Medulla oblongata (tissue), 1 donor: ENCODE data around the gene PTPN4.

ENCODE experiments used
- DNase-seq: peaks from one replicate; pipeline ENCODE4 v3.0.0-alpha.2; 2015; ENCODE audit errors: extremely low spot score

The PTPN4 gene

DNA sequence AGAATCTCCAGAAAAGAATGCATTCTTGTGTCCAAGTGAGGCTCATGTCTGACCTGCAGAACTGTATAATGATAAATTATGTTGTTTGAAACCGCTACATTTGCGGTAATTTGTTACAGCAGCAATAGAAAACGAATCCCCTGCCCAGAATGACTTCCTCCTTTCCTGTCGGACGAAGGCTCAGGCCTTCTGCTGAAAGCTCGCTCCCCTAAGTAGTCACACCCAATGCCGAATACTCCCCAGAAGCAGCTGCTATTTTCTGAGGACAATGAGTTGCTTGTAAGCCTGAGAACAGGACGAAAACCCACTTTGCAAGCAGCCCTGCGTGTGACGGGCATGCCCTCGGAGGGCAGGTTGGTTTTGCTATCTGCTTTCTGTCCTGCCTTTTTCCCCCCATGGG is 27.7 kb upstream of the PTPN4 start:
- DNase-seq = no peak

DNA sequence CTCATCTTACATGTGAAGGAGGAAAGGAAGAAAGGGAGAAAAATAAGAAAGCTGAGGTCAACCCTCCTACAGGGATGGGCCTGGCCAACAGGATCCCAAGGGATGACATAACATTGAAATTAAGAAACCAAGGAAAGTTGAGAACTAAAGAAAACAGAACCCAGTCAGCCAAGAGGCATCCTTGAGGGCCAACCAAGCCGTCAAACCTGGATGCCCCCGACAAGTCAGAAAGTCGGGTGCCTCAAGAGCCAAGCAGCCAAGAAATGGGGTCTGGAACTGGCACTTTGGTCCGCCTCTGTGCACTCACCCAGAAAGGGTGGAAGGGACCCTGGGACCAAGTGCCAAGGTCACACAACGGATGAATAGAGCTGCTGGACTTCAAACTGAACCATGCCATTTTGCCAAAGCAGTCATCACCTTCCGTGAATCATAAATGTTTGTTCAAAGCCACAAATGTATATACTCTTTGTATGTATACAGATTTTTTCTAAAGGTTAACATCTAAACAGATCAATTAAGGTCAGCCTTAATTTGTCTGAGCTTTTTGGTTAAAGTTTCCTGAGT is 27.0 kb upstream of the PTPN4 start:
- DNase-seq = no peak

DNA sequence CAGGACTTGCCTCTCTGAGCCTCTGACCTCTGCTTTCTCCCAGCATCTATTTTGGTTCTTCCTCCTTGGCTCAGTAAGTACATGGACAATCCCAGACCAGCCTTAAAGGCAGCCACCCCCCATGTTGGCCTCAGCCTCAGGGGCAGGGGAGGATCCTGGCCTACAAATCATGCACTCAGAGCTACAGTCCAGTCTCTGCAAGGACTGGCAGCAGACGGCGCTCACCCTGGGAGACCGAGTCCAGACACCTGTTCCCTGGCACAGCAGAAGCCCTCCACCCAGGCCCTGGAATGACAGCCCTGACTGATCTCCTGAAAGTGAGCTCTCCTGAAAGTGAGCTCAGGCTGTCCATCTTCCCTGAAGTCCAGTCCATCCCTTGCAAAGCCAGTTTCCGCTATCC is 25.7 kb upstream of the PTPN4 start:
- no peak for DNase-seq

DNA sequence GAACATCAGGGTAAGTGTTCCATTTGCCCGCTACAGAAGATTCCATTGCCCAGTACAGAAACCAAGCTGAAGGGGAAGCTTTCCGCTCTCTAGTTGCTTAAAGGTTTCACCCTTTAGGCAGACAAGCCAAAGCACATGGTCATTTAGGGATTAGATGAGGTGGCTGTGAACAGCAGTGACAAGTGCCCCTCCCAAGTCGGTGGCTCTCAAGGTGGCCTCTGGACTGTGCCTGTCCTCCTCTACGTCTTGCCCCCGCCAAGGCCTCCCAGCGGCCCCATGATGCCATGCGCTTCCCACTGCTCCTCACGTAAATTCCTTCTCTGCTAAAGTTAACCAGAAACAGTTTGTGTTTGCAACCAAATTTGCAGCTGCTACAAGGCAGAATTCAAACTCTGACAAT is 24.2 kb upstream of the PTPN4 start:
- no peak for DNase-seq

DNA sequence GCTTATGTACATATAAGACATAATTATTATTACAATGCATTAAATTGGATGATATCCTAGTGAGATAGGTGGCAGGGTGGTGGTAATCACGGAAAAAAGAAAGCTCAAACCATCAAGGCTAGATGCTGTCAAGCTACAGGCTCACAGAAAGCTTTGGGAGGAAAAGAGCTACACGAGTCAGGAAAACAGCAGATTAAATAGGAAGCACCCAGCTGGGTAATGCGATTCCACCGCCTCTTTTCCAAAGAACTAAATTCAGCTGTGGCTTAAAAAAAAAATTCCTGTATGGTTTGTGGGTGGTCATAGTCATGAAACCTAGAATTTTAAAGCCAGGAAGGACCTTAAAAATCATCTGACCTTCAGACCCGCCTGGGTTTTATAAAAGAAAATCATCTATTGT is 23.7 kb upstream of the PTPN4 start:
- DNase-seq = no peak

DNA sequence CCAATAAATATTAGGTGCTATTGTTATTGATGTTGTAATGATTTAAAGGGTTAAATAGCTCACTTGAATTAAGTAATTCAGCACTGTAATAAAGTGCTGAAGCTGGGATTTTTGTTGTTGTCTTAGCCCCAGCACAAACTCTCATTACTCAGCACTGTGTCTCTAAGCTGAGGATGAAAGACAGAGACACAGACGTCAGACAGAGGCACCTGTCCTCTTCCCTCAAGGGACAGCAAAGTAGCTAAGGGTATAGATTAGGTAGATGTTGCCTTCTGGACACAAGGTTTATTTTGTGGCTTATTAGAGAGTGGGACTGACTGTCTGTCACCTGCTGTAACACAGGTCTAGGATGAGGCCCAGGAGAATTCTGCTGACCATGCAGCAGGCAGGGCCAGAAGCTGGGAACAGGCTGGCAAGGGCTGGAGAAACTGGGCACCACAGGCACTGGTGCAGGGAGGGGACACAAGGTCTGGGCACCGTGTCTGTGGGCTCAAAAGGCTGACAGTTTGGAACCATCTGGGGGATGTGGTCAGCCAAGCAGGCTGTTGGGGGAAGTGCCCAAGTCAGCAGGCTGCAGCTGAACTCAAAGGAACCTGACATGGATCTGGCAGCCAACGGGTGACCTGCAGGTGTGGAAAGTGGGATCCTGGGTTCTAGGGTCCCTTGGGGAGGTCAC is 20.0 kb upstream of the PTPN4 start:
- DNase-seq = peak; percentile 72

DNA sequence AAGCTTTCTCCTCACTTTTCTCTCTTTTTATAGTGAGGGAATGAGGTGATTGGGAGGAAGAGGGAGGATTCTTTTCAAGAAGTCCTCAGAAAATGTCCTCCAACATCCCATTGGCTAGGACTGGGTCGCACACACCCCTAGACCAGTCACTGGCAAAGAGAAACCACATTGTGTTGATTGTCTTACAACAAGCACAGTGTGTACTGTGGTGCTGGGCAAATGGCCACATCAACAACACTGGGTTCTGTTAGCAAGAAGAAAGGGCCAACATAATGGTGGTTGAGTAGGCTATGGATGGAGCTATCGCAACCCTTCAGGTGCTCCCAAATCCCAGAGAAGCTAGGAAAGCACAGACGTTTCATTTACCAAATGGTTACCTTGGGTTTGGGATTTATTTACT is 18.7 kb upstream of the PTPN4 start:
- peak; percentile 71 for DNase-seq

DNA sequence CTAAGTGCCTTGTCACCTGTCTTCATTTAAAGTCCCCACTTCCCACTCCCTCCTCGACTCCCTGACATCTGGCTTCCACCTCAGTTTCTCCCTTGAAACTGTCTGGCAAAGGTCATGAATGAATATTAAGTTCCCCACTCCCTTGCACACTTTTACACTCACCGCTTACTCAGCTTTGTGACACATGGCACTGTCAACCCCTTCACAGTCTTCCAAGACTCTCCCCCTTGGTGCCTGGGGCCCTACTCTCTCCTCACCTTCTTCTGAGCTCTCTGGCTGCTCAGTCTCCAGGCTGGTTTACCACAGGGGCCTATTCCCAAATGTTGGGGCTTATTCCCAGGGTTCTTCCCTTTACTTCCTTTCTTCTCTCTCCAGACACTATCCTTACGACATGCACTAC is 17.9 kb upstream of the PTPN4 start:
- no peak for DNase-seq

DNA sequence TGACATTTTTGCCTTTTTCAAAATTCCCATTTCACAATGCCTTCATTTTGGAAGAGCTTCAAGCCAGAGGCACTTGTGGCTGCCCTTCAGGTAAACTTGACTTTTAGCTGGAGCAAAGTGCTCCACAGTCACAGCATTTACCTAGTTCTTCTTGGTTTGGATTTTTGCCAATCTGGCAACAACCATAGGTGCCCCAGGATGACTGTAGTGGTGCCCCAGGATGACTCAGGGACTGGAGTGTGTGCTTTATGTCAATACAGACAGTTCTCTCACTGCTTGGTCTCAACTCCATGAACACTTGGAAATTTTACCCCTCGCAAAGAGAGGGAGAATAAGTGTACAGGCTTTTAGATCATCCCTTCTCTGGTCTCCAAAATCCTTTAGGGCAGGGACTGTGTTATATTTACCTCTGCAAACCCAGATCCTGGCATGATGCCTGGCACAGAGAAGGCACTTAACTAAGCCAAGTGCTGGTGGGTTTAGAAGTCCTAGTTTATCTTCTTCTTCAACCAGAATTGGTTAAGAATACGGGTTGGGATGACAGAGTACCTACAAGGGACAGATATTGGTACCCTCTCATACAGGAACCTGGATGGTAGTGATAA is 15.3 kb upstream of the PTPN4 start:
- no peak for DNase-seq

DNA sequence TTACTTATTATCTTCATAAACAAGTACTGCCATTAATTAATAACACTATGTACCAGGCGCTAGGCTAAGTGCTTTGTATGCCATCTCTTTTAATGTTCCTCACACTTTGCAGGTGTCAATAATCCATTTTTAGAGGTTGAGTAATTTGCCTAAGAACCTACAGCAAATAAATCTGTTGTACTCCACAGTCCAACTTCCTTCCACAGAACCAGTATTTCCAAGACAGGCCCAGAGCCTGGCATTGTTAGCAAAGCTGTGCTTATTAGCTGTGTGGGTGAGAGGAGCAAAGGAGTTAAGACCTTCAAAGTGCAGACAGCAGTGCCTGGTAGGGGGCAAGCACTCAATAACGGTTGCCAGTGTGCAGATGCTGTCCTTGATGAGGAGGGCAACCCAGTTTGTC is 14.2 kb upstream of the PTPN4 start:
- no peak for DNase-seq

DNA sequence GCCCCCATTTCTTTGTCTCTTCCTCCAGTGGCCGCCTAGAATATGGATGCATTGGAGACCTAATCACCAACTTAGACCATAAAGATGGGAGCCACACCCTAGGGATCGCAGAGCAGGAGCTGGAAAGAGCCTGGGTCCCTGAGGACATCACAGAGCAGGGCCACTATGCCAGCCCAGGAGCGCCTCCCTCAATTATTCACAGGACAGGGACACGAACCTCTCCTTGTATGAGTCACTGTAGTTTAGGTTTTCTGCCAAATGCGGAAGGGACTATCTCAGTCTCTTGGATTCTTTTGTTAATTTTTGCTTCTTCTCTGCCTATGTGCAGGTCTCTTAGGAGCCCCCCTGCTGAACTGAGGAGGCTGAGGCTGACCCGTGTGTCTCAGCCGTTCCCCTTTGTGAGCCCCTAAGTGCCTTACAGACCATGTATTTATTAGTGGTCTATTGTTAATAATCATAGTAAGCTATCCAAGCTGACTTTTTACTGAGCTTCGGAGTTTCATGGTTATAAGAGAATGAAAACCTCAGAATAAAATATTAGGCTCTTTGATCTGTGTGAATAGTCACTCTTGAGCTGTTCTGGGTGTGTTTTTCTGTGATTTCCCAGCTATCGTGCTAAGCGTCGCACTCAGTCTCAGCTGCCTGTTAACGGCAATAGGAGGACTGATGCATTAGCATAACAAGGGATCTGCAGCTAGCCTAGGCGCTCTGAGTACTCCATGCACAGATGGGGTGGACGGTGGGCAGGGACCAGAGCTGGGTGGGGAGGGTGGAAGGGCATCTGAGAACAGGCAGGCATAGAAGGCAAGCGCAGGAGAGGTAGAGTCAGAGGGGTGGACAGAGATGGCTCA is 12.7 kb upstream of the PTPN4 start:
- no peak for DNase-seq

DNA sequence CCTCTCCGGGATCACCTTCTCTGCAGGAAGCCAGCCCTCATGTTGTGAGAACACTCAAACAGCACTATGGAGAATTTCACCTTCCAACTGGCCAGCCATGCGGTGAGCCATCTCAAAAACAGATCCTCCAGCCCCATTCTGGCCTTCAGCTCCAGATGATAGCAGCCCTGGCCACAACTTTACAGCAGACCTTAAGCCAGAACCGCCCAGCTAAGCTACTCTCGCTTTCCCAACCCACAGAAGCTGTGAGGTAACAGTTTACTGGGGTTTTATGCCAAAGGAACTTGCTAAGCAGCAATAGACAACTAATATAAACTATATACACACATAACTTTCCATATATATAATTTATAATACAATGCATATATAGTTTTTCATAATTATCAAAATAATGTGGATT is 11.6 kb upstream of the PTPN4 start:
- no peak for DNase-seq

DNA sequence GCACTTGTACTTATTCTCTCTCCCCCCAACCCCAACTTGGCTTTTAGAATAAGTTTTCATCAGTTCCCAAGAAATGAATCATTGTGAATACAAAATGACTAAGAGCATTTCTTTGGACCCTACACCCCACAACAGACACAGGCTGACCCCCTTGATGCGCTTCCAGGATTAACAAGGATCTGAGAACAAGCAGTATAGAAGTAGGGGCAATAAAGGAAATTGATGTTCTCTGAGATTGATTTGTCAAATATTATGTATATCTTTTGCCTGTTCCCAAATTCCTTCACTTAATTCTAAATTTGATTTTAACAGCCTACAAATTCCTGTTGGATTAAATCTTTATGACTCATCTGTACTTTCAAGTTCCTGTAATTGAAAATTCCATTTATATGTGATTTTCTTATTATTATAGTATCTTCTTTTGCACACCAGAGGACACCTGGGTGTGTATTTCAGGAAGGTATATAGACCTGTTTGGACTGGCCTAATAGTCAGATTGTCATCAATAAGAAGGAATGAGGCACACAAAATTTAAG is 10.2 kb upstream of the PTPN4 start:
- DNase-seq = no peak

DNA sequence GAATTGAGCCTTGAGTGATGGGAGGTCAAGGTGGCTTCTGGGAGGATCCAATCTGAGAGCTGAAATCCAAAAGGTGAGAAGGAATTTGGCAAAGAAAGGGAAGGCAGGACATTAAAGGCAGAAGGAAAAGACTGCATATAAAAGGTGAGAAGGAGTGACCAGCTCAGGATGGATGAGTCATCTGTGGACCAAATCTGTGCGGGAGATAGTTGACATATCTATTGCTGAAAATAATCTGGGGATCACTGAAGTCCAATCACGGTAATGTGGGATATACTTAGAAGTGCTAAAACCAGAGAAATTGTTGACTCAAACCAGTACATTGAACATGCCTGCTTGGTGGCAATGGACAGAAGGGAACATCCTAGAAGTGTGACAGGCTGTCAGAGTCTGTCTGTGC is 8.0 kb upstream of the PTPN4 start:
- no peak for DNase-seq

DNA sequence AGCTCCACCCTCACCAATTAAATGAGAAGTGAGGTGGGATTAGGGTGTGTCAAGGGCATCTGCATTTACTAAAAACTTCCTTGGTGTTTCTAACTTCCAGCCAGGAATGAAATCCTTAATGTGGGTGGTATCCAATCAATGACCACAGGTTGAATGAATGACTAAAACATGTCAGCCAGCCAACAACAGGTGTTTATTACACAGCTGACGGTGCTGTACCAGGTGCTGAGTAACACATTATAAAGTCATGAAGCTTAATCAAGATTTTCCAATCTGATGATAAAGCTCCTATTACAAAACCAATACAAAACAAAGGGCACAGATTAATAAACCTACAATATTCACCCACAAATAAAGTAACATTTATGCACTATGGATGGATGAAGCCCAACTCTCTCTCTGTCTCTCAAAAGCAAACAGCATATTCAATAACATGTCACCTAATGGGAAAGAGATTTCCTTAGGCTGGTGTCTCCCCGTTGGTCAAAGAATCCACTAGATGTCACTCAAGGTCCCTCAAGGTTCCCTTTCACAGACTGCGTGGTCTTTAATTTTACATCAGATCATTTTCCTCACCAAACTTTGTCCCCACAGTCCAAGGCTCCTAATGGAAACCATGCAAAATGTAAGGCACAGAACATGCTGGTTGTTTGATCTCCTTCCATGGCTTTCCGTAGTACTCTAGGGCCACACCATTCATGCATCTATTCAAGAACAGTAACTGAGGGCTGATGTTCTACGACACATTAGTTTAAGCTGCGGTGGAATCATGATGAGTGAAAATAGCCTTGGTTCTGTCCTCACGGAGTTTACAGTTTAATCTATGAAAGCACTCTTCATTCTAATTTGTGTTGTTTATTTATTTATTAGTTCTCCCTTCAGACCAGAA is 6.4 kb upstream of the PTPN4 start:
- peak; percentile 78 for DNase-seq

DNA sequence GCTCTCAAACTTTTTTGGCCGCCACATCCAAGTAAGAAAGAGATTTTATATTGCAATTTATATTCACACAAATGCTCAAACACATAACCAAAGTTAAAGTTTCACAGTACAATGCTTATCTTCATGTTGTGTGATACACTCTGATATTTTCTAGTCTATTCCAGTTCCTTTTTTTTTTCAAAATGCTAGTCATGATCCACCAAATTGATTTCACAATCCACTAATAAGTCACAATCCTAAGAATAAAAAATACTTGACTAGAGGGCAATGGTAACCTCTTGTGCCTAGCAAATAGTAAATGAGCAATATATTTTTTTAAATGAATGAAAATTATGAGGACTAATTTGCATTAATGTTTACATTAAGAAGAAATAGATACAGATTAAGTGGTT is 5.8 kb upstream of the PTPN4 start:
- no peak for DNase-seq

DNA sequence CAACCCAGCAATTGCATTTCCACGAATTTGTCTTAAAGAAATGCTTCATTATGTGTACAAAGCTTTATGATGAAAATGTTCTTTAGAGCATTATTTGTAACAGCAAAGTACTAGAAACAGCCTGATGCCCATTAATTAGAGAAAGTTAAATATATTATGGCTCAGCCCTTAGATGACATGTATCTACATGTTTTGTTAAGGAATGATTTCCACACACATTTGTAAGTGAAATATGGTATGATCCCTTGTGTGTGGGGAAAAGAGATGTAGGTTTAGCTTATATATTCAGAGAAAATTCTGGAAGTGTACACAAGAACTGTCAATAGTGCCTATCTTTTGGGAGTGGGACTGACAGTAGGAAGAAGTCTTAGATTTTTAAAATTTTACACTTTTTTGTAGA is 3.8 kb upstream of the PTPN4 start:
- DNase-seq = no peak

DNA sequence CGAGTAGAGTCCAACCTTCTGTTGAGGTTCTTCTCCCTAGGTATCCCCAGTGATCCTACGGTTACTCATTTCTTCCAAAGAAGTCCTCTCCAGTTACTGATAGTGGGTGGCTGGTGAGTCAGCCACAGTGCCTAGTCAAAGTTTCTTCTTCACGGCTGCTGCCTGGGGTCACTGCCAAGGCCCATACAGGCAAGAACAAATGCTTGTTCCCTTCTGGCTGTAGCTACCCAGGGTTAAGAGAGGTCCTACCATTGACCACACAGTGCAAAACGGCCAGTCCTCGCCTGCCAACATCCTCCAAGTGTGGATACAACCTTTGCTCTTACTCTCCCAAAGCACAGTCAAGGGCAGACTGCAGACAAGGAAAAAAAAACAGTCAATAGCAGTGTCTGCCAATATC is 2.9 kb upstream of the PTPN4 start:
- peak; percentile 83 for DNase-seq

DNA sequence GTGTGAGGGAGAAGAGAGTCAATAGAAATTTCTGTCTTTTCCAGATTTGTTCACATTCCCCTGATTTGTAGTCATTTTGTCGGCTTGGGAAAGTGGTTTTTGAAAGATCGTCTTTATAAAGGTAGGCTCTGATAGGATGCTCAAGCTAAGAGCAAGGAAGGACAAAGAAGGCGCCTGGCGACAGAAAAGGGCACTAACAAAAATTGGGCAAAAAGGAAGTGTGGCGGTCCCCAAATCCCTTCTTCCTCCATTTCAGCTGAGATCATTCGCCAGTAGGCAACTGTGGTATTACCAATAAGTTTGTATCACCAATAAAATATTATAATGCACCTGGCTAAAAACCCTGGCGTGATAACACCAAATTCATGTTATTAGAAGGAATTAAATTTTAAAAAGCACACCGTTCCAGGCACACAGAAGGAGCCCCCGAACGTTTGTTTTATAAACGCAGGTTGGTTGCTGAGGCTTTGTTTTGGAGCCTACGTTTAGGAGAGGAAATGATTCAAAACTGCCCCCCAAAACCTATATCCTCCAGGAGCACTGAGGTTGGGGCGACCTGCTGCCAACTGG is 756 bp upstream of the PTPN4 start:
- DNase-seq = peak; percentile 47

DNA sequence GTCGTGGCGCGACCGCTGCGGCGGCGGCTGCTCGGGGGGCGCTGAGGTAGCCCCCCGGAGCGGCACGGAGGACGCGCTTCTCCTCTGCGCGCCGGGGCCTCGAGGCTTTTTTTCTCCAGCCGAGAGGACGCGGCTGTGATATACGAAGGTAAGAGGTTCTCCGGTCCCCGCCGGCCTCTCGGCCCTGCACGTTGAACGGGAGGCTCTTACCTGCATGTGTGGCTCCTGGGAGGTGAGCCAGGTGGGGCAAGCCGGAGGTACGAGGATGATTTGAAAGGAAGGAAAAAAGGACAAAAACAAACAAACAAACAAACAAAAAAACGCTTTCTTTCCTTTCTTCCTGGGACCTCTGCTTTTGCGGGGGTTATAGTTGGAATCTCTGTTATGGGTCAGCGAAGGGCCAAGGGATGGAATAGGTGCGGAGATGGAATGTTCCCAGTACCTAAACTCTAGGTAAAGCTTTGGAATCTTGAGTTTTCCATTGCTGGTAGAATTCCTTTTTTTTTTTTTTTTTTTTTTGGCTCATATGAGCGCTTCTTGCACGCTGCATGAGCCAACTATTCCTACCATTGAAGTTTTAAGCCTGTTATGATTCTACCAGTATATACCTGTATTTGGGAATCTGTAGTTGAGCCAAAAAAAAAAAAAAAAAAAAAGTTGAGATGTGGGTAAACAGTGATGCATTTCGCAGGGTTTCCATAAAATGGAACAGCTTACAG is 674 bp downstream of the PTPN4 start:
- DNase-seq = peak; percentile 21

DNA sequence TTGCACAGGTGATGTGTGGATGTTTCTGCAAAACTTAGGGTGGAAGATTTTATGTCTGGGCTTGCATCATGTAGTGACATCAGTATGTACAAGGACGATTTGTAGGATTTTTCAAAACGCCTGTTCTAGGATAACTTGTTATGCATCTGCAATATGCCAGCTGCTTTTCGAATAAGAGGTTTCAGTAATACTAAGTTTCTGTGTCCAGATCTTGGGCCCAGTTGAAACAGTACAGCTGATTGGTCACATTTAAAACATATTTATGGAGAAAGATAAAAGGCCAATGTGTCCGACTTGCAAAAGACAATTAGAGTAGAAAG is 1.2 kb downstream of the PTPN4 start:
- peak; percentile 39 for DNase-seq
